AG09319 (cell line): ENCODE data around the gene LRRC8B.
"Not testable (repeated sequence)": the region's sequence is repeated elsewhere in the genome, so short reads cannot be mapped to it uniquely, and the experiment has no call there.

Experiments
- DNase-seq: peaks from one replicate; pipeline ENCODE4 v3.0.0-alpha.2; 2010; ENCODE audit warnings: low read depth; ENCODE audit errors: extremely low read depth
- CTCF ChIP-seq: IDR thresholded peaks from 2 replicates; pipeline ENCODE4 v1.5.1; 2011; ENCODE audit warnings: low read depth, mild to moderate bottlenecking, inconsistent platforms, low read length, moderate library complexity

LRRC8B gene

DNA sequence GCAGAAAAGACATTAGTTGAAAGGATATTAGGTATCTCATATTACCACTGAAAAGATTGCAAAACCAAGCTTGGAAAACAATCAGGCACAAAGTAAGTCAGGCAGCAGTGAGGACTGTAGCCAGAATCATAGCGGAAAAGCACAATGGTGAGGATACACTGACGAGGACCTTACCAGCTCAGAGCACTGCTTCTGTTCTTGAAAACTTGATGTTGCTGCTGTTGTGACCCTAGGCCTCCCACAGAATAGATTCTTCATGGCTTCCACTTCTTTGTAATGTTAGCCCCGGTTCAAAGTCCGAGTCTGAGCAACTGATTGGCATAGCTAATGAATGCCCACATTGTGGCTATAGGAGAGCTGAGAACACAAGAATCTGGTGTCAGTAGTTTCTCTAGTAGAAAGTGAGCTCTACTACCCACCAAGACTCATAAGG, 63.1 kb downstream of the LRRC8B start:
- no peak for TF ChIP-seq CTCF
- DNase-seq = no peak

DNA sequence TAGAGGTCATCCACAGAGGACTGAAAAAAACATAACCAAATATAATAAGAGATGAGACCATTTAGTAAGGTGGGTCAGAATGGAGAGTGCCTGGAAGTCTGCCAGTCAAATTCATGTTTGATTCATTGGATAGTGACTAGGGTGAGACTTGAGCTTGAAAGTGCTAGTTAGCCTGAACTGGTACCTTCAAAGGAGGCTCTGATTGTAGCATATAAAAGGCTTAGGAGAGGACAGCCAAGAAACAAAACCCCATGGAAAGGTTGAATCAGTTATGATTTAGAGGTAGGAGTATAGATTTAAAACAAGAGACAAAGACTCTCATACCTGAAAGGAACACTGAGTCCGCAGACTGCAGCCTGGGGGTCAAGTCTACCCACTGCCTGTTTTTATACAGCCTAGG, 63.9 kb downstream of the LRRC8B start:
- no peak for TF ChIP-seq CTCF
- no peak for DNase-seq

DNA sequence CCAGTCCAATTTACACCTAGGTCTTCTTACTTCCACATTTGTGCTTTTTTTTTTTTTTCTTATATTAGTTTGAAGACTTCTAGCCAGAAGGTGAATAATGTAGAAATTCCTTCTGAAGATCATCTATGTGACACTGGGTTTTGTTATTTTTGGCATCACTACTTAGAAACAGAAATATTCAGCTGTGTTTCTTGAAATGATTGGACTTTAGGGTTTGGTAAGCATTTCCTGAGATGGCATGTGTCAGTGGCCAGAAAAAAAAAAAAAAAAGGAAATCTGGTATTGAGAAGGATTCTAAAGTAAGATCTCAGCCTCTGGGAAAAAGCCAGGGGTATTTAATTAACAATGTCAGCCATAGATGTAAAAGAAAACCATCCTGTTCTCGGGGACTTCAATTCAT, 64.9 kb downstream of the LRRC8B start:
- no peak for DNase-seq
- TF ChIP-seq CTCF = no peak

- no peak for TF ChIP-seq CTCF
These were observed 65.9 kb downstream of the LRRC8B start for GRCh38 chr1:89590341-89591080.

DNA sequence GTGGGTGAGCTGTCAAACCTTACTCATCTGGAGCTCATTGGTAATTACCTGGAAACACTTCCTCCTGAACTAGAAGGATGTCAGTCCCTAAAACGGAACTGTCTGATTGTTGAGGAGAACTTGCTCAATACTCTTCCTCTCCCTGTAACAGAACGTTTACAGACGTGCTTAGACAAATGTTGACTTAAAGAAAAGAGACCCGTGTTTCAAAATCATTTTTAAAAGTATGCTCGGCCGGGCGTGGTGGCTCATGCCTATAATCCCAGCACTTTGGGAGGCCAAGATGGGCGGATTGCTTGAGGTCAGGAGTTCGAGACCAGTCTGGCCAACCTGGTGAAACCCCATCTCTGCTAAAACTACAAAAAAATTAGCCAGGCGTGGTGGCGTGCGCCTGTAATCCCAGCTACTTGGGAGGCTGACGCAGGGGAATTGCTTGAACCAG, 68.3 kb downstream of the LRRC8B start:
- DNase-seq = not testable (repeated sequence)

More at GRCh38 chr1:89590341-89591080, 65.9 kb downstream of the LRRC8B start:
- no peak for DNase-seq

DNA sequence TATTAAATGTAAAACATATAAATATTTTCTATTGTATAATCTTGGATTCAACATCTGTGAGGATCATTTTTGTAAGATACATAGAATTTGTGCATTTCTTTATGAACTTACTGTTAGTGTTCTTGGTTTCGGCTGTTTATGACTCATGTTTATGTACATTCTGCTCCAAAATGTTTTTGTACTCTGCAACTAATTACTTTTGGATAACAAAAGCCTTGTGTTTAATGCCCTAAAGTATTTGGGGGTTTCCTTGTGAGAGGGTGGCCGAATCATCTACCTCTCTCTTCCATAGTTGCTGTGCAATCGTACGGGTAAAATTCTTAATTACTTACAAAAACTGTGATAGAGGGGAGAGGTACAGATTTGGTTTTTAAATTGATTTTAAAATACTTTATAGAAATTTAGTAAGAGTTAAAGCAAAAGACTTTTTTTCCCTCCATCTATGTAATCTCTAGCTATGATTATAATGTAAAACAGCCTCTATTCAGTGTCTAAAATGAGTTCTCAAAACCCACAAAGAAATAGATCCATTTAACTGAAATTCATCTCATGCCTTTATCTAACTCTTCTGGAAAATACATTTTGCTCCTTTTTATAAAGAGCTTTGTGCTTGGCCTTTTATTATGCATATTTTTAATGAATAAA, 69.6 kb downstream of the LRRC8B start:
- no peak for DNase-seq
- no peak for TF ChIP-seq CTCF

- DNase-seq = no peak
- no peak for TF ChIP-seq CTCF
These were observed 72.1 kb downstream of the LRRC8B start for GRCh38 chr1:89596698-89597097.
